ENCODE results near the gene TSC22D3.
"Not testable (repeated sequence)": the region's sequence is repeated elsewhere in the genome, so short reads cannot be mapped to it uniquely, and the experiment has no call there.

TSC22D3 gene

DNA sequence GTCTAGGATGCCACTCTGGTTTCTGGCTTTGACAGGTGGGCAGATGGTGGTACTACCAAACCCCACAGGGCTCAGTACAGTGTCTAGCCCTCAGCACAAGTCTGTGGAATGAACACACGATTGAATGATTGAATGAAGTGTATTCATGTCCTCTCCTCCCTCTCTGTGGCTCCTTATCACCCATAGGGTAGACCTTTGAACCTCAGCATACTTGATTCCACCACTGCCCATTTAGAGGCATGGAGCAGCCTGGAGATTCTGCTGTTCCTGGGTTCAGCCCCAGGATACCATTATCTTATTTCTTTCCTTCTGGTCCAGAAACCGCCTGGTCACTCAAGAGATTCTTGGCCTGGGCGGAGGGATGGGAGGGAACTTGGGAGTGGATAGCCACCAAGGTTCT lies 93.3 kb downstream of the TSC22D3 start:
- DNase-seq (ENCODE audit: low spot score): no peak

DNA sequence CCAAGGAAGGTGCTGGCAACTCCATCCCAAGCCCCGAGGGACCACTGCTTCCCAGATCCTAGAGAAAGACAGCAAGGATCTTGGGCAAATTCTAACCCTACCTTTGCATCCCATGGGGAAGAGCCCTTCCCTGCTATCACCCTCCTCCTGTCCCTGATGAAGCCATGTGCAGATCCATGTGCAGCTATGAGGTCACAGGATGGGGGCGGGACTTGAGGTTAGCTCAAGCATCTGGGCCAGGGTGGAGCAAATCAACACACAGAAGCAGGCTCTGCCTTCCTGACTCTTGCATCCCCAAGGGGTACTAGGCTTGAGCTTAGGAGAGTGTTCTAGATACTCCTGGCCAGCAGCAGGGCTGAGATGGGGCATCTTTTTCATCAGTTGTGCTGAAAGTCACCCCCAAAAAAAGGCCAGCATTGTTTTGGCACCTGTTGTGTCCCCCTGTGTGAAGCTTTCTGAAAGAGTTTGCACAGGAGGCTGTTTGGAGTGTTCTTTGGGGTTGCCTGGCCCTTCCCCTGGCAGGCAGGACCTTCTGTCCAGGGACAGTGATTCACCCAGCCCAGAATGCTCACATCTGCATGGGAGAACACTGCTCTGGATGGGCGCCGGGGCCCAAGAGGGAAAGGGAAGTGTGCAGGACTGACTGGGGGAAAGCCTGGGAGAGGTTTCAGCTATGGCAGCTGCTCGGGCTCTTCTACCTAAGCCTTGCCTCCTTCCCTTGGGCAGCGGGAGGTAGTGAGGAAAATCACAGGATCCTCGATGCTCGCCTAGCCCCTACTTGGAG lies 96.4 kb downstream of the TSC22D3 start:
- DNase-seq (ENCODE audit: low spot score): no peak

DNA sequence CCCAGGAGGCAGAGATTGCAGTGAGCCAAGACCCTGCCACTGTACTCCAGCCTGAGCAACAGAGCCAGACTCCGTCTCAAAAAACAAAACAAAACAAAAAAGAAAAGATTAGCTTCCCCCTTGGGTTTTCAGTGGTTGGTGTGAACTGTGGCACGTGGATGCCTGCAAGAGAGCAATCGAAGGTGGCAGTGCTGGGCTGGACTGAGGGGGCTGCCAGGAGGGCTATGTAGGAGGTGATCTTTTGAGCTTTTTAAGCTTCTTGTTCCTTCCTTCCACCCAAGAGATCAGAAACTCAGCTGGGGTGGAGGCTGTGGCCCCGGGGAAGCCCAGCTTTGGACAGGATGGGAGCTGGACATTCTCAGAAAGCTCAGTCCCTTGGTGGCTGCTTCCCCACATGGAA lies 97.7 kb downstream of the TSC22D3 start:
- no peak for DNase-seq (ENCODE audit: low spot score)

DNA sequence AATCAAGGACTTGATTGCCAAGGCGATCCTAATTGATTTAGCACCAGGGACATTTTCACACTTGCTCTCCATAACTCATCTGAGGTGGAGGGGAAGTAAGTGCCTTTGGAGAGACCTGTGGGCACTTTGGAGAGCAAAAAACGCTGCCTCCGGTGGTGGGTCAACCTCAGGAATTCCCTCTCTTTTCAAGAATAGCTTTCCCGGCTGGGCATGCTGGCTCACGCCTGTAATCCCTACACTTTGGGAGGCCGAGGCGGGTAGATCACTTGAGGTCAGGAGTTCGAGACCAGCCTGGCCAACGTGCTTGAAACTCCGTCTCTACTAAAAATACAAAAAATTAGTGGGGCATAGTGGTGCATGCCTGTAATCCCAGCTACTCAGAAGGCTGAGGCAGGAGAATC lies 98.1 kb downstream of the TSC22D3 start:
- no peak for DNase-seq (ENCODE audit: low spot score)

DNA sequence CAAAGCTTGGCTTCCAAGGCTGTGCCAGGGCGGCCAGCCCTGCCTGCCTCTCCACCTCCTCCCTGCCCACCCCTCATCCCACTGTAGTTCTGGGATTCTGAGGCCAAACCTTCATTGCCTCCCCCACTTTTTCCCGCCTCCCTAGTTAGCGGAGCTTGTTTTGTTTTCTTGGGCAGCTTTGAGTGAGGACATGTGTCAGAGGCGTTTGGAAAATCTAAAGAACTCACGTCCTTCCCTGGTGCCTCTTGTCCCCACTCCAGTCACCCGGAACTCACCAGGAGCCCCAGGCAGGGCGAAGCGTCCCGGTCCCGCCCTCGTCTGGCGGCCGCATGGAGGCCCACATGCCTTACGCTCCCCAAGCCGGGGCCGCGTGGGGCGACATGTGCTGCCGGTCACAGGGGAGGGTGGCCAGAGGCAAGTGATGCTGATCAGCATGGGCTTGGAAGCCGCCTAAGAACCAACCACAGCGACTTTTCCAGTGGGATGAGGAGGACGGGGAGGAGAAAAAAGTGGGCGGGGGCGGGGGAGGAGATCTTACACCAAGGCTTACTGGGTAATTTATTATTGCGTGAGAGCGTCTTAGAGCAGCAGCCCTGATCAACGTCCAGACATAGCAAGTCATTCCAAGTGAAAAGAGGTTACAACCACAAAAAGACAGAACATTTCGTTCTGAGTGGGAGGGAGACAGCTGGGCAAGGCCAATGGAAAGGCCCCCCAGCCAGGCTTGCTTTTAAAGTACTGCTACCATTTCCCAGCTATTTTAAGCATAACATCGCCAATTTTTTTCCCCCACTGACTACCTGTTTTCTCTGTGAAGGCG lies 98.8 kb downstream of the TSC22D3 start:
- DNase-seq (ENCODE audit: low spot score): peak; percentile 47

DNA sequence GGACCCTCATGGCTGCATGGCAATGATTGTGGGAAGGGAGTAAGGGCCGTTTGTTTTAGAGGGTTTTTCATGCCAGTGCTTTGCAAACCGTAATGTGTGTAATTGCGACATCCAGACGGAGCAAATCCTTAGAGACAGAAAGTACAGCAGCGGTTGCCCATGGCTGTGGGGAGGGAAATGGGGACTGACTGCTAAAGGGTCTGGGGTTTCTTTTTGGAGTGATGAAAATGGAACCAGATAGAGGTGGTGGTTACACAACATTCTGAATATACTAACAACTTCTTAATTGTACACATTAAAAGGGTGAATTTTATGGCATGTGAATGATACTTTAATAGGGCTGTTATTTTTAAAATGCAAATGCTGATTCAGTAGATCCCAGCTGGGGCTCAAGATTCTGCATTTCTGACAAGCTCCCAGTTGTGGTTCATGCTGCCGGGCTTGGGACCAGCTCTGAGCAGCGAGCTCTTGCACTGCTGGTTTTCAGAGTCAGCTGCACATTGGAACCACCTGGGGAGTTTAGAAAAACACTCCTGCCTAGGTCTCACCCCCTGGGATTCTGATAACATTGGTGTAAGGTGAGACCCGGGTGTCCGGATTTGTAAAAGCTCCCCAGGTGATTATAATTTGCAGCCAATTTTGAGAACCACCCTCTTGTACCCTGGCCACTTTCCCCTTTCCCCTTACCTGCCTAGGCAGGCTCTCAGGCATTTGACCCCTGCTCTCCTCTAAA lies 99.6 kb downstream of the TSC22D3 start:
- DNase-seq (ENCODE audit: low spot score): no peak

DNA sequence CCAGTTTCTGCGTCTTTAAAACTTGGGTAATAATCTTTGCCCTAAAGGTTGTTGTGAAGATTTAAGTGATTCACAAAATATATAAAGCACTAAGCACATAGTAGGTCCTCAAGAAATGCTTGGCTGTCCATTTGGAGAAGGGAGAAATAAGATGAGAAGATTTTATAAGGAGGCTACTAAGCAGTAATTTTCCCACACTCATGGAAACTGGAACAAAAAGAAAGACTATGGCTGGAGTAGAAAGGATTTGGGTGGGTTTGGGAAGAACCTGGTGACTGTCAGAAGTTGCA lies 100.3 kb downstream of the TSC22D3 start:
- no peak for DNase-seq (ENCODE audit: low spot score)

DNA sequence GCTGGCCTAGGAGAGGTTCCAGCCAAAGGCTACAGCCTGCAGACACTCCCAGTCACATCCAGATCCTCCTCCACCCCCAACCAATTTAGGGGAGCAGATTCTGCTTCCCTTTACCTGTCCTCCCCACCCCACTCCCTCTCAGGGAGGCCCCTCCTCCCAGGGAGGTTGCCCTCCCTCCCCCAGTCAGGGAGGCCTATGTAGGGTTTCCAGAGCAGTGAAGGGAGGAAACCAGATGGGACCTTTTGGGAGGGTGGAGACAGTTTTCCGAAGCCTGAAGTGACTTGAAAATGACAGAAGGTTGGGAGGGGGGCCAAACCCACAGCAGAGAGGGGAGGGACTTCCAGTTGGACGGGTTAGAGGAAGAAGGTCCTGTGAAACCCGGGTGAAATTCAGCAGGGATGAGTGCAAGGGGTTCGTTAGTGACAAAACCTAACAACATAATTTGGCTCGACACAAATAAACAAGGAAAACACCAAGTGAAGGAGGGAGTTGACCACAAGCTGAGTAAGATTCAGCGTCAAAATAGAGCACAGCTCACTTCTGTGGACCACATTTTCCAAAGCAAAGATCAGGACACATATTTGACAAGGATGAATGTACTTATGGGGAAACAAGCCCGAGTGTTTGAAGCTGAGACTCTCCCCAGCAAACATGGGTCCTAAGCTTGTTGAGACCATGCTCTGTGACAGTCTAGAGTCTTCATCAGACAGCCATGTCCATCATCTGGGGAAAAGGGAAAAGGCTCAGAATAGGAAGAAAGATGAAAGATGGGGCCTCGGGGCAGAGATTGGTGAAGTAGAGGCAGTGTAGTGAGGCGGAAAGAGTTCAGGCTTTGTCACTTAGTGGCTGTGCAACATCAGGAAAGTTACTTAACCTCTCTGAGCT lies 100.9 kb downstream of the TSC22D3 start:
- DNase-seq (ENCODE audit: low spot score): no peak

DNA sequence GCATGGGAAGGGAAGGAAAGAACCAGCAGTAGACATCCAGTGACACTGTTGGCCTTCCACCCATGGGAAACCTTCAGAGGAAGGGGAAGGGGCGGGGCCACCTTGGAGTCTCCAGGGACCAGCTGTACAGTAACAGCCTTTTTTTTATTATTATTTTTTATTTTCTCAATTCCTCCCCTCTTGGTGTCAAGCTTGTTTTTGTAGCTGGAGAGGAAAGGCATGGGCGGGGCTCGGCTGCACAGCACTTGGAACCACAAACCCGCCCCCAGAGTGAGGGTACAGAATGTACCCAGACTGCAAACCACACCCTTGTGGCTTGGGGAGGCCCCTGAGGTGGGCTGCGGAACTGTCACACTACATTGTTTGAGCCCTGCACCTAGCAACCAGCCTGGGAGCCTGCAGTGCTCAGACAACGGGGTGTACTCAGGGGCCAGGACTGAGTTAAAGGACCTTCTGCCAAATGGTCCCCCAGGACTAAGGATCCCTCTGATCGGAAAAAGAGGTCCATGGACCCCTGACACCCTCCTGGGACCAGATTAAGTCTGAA lies 101.6 kb downstream of the TSC22D3 start:
- no peak for DNase-seq (ENCODE audit: low spot score)

DNA sequence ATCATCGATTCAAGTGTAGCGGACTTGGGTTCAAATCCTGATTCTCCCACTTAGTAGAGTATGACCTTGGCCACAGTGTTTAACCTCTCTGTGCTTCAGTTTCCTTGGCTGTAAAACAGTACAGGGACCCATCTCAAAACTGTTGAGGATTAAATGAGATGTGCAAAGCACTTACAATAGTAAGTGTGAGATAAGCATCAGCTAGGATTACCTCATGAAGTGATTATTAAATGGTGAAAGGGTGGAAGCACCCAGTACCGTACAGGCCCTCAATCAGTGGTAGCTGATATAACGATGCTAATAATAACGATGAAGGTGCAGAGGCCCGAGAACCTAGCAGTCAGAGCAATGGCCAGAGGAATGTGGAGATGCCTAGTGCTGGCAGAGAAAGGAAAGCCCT lies 102.2 kb downstream of the TSC22D3 start:
- no peak for DNase-seq (ENCODE audit: low spot score)

DNA sequence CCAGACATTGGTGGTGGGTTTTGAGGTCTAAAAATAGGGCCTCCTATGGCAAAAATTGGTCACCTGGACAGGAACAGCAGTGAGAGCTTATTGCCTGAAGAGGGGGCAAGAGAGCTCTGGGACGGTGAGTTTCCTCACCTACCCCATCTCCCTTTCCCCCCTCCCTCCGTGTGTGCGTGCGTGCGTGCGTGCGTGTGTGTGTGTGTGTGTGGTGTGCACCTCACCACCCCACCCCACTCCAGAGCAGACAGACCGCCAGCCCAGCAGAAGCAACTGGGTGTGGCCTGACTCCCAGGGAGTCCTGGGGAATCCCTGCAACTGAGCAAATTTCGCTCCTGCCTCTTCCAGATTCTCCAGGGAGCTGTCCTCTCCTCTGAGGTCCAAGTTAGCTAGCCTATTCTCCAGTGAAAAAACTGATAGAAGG lies 102.6 kb downstream of the TSC22D3 start:
- DNase-seq (ENCODE audit: low spot score): peak; percentile 62

DNA sequence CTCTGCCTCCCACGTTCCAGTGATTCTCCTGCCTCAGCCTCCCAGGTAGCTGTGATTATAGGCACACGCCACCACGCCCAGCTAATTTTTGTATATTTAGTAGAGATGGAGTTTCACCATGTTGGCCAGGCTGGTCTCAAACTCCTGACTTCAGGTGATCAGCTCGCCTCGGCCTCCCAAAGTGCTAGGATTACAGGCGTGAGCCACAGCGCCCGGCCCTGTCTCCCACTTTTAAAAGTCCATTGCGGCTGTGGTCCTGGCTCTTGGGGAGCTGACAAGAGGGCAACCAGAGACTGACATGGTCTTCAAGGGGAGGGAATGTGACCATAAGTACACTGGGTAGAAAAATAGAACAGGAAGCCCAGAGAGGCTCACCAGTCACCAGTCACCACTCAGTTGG lies 104.3 kb downstream of the TSC22D3 start:
- not testable (repeated sequence) for DNase-seq (ENCODE audit: low spot score)

DNA sequence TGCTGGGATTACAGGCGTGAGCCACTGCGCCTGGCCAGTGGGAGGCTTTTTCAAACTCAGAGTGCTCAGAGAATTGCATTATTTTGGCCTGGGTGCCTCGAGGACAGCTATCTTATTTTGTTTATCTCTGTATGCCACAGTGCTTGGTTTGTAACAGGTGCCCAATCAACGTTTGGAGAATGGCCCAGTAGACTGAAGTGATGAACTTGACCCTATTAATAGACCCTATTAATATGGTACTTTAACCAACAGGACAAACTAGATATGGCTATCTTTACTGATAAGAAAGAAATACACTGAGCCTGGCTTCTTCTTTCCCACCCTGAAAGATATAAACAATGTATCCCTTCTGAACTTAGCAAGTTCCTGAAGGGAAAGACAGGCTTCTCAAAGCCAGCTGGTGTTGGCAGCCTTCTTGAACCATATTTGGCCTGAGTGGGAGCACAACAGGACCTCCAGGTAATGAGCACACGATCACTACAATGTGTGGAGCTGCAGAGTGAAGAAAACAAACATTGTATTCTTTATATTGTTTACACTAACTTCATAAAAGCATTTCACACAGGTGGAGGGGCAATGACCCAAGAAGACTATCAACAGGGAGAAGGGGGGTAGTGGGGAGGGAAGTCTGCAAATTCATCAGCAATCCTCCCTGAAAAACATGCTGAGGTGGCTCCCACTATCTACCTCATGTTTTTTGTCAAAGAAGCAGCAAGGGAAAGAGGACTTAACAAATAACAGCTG lies 105.5 kb downstream of the TSC22D3 start:
- no peak for DNase-seq (ENCODE audit: low spot score)

DNA sequence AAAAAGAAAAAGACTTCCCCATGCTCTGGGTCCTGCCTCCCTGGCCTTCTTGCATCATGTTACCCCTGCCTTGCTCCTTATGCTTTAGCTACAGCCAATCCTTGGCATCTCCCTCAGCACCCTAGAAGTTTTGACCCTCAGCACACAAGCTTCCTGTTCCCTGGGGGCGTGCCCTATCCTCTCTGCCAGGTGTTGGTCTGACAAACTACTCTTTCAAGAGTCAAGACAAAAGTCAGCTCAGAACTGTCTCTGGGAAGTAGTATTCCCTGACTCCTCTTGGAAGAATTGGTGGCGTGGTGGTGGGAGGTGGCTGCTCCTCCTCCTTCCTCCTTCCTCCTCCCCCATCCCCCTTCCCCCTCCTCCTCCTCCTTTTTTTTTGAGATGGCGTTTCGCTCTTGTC lies 106.3 kb downstream of the TSC22D3 start:
- DNase-seq (ENCODE audit: low spot score): no peak

DNA sequence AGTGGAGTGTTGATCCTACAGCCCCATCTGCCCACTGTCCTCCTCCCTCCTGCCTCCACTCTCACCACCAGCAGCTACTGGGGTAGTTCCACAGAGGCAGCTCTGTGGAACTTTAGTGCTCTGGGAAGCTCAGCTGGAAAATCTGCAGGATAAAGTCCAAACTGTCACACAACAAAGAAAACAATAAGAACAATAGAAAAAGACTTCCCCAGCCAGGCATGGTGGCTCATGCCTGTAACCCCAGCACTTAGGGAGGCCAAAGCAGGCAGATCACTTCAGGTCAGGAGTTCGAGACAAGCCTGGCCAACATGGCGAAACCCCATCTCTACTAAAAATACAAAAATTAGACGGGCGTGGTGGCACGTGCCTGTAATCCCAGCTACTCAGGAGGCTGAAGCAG lies 106.9 kb downstream of the TSC22D3 start:
- DNase-seq (ENCODE audit: low spot score): not testable (repeated sequence)

DNA sequence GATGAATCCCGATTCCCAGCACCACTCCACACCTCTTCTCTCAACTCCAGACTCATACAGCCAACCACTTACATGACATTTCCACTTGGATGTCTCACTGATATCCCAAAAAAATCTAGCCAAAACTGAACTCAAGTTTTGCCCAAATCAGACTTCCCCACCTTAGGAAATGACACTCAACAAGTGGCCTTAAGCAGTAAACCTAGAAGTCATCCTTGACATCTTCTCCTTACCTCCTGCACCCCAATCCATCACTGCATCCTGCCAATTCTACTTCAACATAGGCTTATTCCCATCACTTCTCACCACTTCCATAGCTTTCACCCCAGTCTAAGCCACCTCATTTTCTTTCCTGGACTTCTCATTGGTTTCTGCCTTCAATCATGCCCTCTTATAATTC lies 108.2 kb downstream of the TSC22D3 start:
- no peak for DNase-seq (ENCODE audit: low spot score)

DNA sequence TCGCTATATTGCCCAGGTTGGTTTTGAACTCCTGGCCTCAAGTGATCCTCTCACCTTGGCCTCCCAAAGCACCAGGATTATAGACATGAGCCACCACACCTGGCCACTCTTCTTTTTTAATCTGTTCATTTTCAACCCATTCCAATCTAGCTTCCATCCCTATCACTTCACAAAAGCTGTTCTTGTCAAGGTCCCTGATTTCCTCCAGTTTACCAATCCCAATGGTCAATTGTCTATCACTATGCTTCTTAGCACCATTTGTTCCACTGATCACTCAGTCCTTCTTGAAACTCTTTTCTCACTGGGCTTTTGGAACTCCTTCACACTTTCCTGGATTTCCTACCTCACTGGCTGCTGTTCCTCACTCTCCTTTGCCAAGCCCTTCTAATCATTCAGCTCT lies 108.7 kb downstream of the TSC22D3 start:
- no peak for DNase-seq (ENCODE audit: low spot score)

All from hematopoietic multipotent progenitor cell treated with erythropoietin and hydrocortisone succinate and interleukin-3 and kit ligand, for 15 days (in vitro differentiated cells).